HG02588 (cell line): ENCODE measurements around the gene PEX6.
A peak's percentile ranks its signal among the peaks of the same experiment; 100 is the strongest.
"Not testable (repeated sequence)": the region's sequence is repeated elsewhere in the genome, so short reads cannot be mapped to it uniquely, and the experiment has no call there.

Experiments used
- ATAC-seq: cut with Tn5 transposase; IDR thresholded peaks from one replicate; pipeline ENCODE4 v1.9.1; 2021; ENCODE audit warnings: mild to moderate bottlenecking, moderate library complexity; ENCODE audit not compliant: unreplicated experiment

PEX6 gene

DNA sequence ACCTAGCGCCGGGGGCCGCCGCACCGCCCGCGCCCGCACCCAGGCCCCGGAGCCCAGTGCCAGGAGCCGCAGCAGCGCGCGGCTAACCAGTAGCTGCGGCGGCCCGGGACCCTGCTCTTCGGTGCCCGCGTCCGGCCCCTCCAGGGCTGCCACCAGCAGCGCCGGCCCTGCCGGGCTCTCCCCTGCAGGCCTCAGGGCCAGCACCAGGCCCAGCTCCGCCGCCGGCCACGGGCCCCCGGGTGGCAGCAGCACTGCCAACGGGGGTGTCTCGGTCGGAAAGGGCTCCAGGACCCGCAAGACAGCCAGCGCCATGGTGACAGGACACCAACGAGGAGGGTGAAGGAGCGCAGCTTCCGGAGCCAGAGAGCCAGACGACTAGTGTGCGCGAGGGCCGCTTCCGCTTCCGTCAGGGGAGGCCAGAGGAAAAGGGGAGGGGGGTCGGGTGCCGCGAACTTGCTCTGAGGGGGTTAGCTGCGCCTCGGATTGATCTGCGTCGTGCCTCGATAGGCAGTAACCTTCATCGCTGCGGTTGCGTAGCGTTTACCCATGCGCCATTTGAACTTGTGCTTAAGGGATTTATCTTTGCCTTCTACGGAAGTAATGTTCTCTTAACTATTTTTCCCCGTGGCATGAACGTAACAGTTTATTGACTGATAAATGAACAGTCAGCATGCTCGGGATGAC, at the start of gene PEX6:
TSS of gene PEX6 (minus strand) at position 343 of the 684 bp plus-strand sequence. CDS start at position 312, 31 bp downstream.
- peak; percentile 83 for ATAC-seq

DNA sequence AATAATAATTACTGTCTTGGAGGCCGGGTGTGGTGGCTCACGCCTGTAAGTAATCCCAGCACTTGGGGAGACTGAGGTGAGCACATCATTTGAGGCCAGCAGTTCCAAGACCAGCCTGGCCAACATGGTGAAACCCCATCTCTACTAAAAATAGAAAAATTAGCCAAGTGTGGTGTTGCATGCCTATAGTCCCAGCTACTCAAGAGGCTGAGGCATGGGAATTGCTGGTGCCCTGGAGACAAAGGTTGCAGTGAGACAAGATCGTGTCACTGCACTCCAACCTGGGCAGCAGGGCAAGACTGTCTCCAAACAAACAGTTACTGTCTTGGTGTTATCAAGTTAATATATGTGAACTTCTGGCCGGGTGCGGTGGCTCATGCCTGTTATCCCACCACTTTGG, 47.4 kb upstream of the PEX6 start:
- ATAC-seq, result no peak

GRCh38 chr6:43024436-43024835, 45.5 kb upstream of the PEX6 start:
- no peak for ATAC-seq

- ATAC-seq, result peak; percentile 67
Measured at GRCh38 chr6:43021270-43022047, 42.5 kb upstream of the PEX6 start, which contains the start of gene RRP36. Gene RRP36, plus strand, starts transcription at chr6:43021623. Its CDS starts 32 bp downstream, at chr6:43021655.

DNA sequence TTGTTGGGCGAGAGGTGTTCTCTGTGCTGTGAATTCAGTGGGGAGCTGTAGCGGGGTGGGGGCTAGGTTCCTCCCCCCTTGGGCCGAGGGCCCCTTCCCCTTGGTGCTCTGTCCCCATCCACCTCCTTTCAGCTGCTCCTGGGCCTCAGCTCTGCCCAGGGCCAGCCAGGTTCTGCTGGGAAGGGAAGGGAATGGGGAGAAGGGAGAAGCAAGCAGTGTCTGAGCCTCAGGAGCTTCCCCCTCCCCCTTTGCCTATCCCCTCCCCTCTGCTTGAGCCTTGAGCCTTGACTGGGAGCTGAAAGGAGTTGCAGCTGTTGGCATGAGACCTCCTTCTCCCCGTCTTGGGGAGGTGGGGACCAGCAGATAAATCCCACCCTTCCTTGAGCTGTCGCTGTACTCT, 41.9 kb upstream of the PEX6 start:
- no peak for ATAC-seq

DNA sequence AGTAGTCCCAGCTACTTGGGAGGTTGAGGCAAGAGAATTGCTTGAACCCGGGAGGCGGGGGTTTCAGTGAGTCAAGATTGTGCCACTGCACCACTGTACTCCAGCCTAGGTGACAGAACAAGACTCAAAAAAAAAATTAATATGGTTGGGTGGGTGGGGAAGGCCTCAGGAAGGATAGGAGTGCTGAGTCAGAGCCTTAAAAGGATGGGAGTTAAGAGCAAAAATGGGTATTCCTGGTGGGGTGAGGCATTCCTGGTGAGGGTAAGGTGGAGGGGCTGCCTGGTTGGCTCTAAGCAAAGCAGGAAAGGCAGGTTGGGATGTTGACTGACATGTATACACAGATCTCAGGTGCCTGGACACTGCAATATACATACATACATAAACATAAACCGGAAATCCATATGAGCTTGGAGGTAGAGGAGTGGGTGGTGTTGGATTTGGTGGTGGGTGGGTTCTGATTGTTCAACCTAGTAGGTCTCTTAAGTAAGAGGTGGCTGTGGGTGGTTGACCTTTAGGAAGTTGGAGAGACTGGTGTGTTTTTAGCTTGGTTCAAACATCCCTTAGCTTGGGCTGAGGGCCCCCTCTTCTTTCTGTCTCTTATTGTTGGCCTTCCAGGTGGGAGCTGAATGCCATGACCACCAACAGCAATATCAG, 41.2 kb upstream of the PEX6 start:
- ATAC-seq, result no peak

- no peak for ATAC-seq
Measured at GRCh38 chr6:43019152-43019551, 40.2 kb upstream of the PEX6 start.

DNA sequence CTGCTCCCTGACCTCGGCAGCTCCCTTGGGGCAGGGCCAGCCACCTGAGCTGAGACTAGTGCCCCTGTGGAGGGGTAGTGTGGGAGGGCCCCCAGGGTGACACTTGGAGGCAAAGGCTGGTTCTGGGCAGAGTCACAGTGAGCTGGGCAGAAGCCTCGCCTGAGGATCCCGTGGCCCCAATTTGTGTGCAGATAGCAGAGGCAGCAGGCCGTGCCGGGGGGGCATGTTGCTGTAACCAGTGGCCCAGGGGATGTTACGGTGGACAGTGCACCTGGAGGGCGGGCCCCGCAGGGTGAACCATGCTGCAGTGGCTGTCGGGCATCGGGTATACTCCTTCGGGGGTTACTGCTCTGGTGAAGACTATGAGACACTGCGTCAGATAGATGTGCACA, 38.0 kb upstream of the PEX6 start:
- no peak for ATAC-seq

DNA sequence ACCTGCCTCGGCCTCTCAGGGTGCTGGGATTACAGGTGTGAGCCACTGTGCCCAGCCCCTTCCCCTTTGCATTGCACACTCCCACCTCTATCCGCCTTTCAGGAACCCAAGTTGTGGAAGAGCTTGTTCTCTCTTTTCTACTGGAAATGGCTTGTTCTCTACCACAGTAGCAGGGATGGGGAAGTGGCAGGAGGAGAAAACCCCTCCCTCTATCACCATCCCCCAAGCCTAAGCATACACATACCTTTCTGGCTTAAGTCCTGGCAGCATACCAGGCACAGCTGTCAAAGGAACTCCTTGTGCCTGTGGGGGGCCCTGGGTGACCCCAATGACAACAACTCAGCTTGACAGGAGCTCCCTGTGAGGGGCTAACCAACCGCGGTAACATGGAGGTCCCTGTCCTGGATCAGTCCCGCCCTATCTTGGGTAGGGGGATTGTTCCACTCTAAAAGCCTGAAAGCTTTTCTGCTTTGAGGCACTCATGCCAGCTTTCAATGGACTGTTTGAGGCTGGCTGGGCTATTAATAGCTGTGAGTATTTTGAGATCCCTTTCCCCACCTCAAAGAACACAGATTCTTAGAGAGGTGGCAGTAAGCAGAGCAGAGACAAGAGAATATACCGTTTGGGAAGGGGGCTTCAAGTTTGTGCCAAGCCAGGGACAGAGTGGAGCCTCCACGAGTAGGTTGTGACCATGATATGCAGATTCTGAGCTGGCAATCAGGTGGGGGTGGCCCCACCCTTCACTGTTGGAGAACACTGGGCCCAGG, 37.4 kb upstream of the PEX6 start:
- no peak for ATAC-seq

DNA sequence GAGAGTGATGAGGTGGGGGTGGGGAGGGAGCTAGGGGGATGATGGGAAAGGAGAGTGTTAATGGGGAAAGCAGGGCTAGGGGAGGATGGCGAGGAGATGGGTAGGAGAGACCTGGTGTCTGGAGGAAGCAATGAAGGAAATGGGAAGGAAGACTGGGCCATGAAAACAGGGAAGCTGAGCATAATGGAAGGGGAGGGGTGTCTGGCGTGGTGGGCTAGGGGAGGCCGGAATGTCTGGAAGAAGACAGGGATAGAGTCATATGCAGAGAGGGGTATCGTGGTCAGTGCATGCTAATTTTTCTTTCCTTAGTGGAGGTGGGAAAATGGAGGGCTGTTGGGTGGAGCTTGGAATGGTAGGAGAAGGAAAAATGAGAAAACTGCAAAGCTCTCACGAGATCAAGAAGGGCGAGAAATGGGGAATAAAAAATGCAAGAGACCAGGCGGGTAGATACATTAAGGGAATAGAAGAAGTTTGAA, 35.5 kb upstream of the PEX6 start:
- no peak for ATAC-seq

- ATAC-seq, result peak; percentile 94
Measured at GRCh38 chr6:43013843-43014433, 35.0 kb upstream of the PEX6 start, which contains the start of the genes KLHDC3 and MEA1. Gene KLHDC3, plus strand, starts transcription at chr6:43014249. Its CDS starts 2,944 bp downstream, at chr6:43017193. Gene MEA1, minus strand, starts transcription at chr6:43013946. Its CDS starts 133 bp downstream, at chr6:43013813.

DNA sequence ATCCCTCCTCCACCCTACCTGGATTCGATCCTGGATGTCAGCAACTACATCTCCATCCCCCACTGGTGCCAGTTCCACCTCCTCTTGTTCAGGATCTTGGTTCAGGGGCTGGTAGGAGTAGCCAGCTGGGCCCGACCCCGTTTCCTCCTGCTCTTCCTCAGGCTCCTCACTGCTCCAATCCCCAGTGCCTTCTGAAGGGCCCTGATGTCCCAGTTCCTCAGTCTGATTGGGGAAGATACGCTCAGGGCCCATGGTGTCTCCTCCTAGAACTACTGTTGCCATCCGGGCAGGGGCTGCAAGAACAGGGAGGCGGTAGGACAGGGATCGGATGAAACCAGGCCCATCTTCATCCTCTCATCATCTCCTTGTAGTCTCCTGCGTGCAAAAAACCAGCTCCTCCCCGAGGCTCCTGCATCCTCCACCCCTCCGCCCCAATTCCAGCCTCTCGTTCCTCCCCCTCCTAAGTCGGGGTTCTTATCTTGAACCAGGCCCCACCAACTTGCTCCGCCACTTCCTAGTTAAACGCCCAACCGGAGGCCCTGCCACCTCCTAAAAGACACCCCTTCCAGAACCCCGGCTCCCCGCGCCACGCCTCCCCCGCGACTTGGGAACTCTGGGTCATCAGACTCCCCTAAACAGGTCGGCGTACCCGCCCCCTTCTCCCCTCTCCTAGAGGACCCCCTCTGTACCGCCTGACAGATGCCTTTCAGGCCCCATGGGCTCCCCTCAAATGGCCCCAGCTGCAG, 34.3 kb upstream of the PEX6 start:
- ATAC-seq, result no peak

DNA sequence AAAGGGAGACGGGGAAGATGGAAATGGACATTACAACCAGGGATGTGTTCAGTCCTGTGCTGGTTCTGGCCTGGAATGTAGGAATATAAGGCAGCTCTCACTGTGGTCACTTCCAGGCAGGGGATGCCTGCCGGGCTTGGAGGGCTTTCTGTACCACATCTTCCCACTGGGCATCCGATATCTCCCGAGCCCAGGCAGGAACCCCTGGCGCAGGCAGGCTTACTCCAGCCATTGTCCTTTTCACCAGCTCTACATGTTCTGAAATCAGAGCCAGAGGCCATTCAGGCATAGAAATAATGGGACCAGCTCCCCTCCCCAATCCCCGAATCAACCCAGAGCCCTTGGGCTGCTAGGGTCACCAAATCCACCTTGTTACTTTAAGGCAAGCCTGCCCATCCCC, 33.4 kb upstream of the PEX6 start:
- no peak for ATAC-seq

DNA sequence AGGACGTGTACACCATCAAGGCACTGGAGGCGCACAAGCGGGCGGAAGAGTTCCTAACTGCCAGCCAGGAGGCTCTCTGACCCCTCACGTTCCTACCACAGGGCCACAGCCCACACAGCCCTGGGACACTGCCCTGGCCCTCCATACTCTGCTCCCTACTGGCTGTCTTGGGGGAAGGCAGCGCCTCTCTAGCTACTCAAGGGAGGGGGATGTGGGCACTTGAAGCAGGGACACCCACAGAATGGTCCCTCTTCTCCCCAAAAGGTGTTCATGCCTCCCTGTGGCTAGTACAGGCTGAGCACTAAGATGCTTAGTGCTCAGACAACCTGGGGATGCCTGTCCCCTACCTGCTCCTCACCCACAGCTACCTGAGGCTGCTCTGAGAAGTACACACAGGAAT, 32.2 kb upstream of the PEX6 start:
- ATAC-seq, result no peak

- no peak for ATAC-seq
Measured at GRCh38 chr6:43009124-43009523, 30.1 kb upstream of the PEX6 start.

- ATAC-seq, result no peak
Measured at GRCh38 chr6:43007126-43007525, 28.1 kb upstream of the PEX6 start.

DNA sequence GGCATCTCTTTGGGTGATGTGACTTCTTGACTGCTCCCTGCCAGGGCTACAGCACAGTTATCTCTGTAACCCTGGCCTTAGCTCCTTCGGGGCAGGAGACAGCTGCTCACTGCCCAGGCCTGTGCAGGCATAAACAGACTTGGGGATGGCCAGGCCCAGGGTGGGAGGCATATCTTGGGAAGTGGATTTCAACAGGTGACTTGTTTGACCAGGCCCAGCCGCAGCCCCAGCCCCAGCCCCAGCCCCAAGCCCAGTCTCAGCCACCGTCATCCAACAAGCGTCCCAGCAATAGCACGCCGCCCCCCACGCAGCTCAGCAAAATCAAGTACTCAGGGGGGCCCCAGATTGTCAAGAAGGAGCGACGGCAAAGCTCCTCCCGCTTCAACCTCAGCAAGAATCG, 27.3 kb upstream of the PEX6 start:
- ATAC-seq, result no peak

DNA sequence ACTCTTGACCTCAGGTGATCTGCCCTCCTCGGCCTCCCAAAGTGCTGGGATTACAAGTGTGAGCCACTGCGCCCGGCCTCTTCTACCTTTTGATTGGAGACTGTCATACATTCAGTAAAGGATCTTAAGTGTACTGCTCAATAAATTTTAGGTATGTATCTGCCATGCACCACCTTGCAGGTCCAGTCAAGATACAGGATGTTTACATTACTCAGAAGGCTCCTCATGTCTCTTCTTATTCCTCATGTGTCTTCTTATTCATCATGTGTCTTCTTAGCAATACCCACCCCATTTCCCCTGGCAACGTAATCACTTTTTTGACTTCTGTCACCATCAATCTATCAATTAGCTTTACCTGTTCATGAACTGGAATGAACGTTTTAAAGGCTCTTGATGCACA, 26.9 kb upstream of the PEX6 start:
- ATAC-seq, result no peak

- no peak for ATAC-seq
Measured at GRCh38 chr6:43001843-43002242, 22.9 kb upstream of the PEX6 start.

DNA sequence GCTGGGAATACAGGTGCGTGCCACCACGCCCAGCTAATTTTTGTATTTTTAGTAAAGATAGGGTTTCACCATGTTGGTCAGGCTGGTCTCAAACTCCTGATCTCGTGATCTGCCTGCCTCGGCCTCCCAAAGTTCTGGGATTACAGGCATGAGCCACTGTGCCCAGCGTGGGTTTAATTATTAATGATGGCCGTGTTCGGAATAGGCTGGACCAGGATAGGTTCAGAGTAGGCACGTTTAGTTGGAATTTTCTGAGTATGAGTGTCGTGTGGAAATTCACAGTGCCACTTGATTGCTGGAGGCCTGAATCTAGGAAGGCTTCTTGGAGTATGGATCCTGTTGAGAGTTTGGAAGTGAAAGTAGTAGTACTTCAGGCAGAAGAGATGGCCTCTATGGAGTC, 19.2 kb upstream of the PEX6 start:
- ATAC-seq, result not testable (repeated sequence)
